Spleen (tissue), 11 donors: Measurements from ENCODE around the gene STAT5A. TPM values are rescaled to one million over a fixed set of nuclear protein-coding genes. Genes with fewer than 3 reads are reported as not detected.
A peak's percentile ranks its signal among the peaks of the same experiment; 100 is the strongest.

ENCODE experiments used
- DNase-seq: peaks from one replicate; pipeline ENCODE4 v3.0.0-alpha.2; 2020
- H3K27ac ChIP-seq, 8 donors: fragments of 200-600 bp; sonication (generic) in 7 of 8; 1 replicate in 4 of 8; 2 replicates in 4 of 8; pipeline versions ENCODE4 v1.5.0 to v1.8.0; 2016 to 2021; ENCODE audit warnings: inconsistent platforms in 4 of 8, mild to moderate bottlenecking in 4 of 8, moderate library complexity in 1 of 8
- H3K27me3 ChIP-seq, 7 donors: fragments of 200-600 bp; sonication (generic) in 6 of 7; replicated peaks in 1 of 7; 1 replicate in 4 of 7; 2 replicates in 3 of 7; pipeline versions ENCODE4 v1.5.0 to v1.8.0; 2016 to 2021; ENCODE audit warnings: inconsistent platforms in 3 of 7, mild to moderate bottlenecking in 1 of 7
- H3K36me3 ChIP-seq, 6 donors: fragments of 200-600 bp; sonication (generic) in 5 of 6; 1 replicate in 4 of 6; 2 replicates in 2 of 6; pipeline versions ENCODE4 v1.5.0 to v1.8.0; 2016 to 2021; ENCODE audit warnings: inconsistent platforms in 2 of 6
- H3K4me1 ChIP-seq, 6 donors: fragments of 200-600 bp; sonication (generic) in 5 of 6; 1 replicate in 3 of 6; 2 replicates in 3 of 6; pipeline versions ENCODE4 v1.5.0 to v1.8.0; 2016 to 2021; ENCODE audit warnings: inconsistent platforms in 3 of 6
- H3K4me3 ChIP-seq, 8 donors: fragments of 200-600 bp; sonication (generic) in 7 of 8; 1 replicate in 4 of 8; 2 replicates in 4 of 8; pipeline versions ENCODE4 v1.5.0 to v1.8.0; 2016 to 2021; ENCODE audit warnings: inconsistent platforms in 4 of 8, mild to moderate bottlenecking in 4 of 8, moderate library complexity in 2 of 8
- H3K9me3 ChIP-seq, 8 donors: fragments of 200-600 bp; sonication (generic) in 7 of 8; 1 replicate in 4 of 8; 2 replicates in 4 of 8; pipeline versions ENCODE4 v1.5.0 to v1.8.0; 2016 to 2021; ENCODE audit warnings: inconsistent platforms in 4 of 8
- CTCF ChIP-seq, 11 experiments: fragments of 200-600 bp in 7 of 11; fragments of 450-650 bp in 4 of 11; sonication (generic) in 4 of 11; IDR thresholded peaks in 8 of 11; conservative IDR thresholded peaks in 3 of 11; 1 replicate in 7 of 11; 2 replicates in 4 of 11; pipeline versions ENCODE4 v1.4.0 to v1.8.0; 2016 to 2021; ENCODE audit warnings: antibody characterized with exemption in 11 of 11, inconsistent platforms in 4 of 11, mild to moderate bottlenecking in 1 of 11
- POLR2A ChIP-seq, 3 donors: fragments of 450-650 bp; IDR thresholded peaks; one replicate each; pipeline ENCODE4 v1.5.1; 2017; ENCODE audit warnings: antibody characterized with exemption in 3 of 3, mild to moderate bottlenecking in 1 of 3
- POLR2AphosphoS5 ChIP-seq, 3 donors: sonication (generic); formaldehyde crosslinking; IDR thresholded peaks; one replicate each; pipeline ENCODE4 v1.5.1; 2017; ENCODE audit warnings: antibody characterized with exemption in 3 of 3
- WGBS, 5 donors: extraction: QIAGEN DNeasy Blood & Tissue Kit in 3 of 5; methylation state at CpG; one replicate each; pipeline versions ENCODE4 v1.1.5 to v1.1.7; 2013 to 2018; 5-methylcytosine and 5-hydroxymethylcytosine counted together
- intact Hi-C: fragments of 100-400 bp; cut with DNase I; formaldehyde crosslinking; loops from one replicate; pipeline ENCODE4 v1.15.0; 2023; ENCODE audit warnings: low total_unique reads
- polyA plus RNA-seq, 3 donors: library from polyadenylated mRNA; stranded (reverse); fragments of 200-250 nt; gene quantifications; one replicate each; pipeline ENCODE4 v1.2.1, GENCODE V29; 2013
- total RNA-seq, 7 donors: library from RNA; depleted of rRNA in 3 of 7; stranded (reverse); fragments of >200 nt in 3 of 7; fragmentation: NEBNext Ultra II Directional in 4 of 7; extraction: Animal tissue kit (Norgen Biotek cat#: 25700) in 4 of 7; gene quantifications; one replicate each; pipeline versions ENCODE4 v1.1.0 to v1.2.1, GENCODE V29; 2016 to 2021
- donor health status: healthy with polysubstance abuse.
- donor health status: DM: no; HTN: no; CAD: no; lungs with moderate emphysema.
- donor health status: DM: no; HTN: no; CAD: no.
- donor health status: Bipolar disorder and iron deficiency.
- donor health status: healthy.
- donor health status: DM: no; HTN: no; CAD: no.
- donor health status: DM: yes; HTN: yes; CAD: no.

The STAT5A gene
- total and polyA plus RNA-seq, 10 donors = 22.7 to 131 (median 71.6) TPM

DNA sequence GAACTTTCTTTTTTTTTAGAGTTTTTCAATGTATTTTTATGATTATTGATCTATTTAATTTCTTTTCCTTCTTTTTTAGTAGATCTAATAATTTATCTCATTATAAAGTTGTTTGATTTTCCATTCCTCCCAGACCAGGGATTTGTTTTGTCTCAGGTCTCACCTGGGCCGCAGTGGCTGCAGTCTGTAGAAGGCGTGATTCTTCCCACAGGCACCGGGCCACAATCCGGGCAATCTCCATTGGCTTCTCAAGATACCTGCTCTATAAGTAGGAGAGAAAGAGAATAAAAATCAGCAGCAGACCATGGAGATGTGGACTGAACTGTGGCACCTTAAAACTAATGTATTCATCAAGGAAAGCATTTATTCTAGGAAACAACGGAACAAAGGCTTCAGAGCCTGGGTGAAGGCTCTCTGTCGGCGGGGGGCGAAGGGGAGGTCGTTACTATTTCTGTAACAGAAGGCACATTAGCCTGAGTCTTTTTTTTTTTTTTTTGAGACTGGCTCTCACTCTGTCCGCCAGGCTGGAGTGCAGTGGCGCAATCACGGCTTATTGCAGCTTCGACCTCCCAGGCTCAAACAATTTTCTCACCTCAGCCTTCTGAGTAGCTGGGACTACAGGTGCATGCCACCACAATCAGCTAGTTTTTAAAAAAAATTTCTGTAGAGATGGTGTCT lies 57.2 kb downstream of the STAT5A start:
- WGBS, 5 donors = 76 to 90% (median 84%) methylated on average over 13 of the region's 13 CpGs
- peaks cover 10 to 82% (median 58%) of the 10 kb centered on the region in 6 donors for H3K36me3 ChIP-seq
- no peak for DNase-seq
- TF ChIP-seq CTCF (IDR thresholded peaks at IDR 0.05 in 8 of 11, conservative IDR thresholded peaks at IDR 0.05 in 3 of 11) (no peak), POLR2AphosphoS5 (IDR thresholded peaks at IDR 0.05) (no peak), POLR2A (IDR thresholded peaks at IDR 0.05) (no peak)
- no peaks in the 10 kb centered on the region for H3K9me3 ChIP-seq
- H3K27ac ChIP-seq = peak overlapping the region in 1 of 8 donors; percentile 40
- peaks cover 3 to 76% (median 39%) of the 10 kb centered on the region in 6 donors for H3K4me1 ChIP-seq
- no peak overlapping the region for H3K4me3 ChIP-seq
- H3K27me3 ChIP-seq = no peaks in the 10 kb centered on the region
- intact Hi-C loops = no loop called here

DNA sequence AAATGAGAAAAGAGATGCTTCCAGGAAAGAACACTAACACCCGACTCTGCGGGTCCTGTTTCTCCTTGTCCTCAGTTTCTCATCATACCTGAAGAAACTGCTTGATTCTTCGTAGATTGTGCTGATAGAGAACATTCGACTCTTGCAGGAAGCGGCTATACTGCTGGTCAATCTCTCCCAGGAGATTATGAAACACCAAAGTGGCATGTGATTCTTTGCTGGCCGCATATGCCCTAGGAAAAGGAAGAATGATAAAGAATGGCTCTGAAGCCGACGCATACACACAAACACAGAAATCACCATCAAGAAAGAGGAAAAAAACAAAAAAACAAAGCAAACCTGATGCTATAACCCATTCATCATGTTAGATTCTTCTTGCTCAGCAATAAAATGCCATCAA lies 58.2 kb downstream of the STAT5A start:
- Histone ChIP-seq H3K27me3 (no peaks in the 10 kb centered on the region), H3K27ac (peak overlapping the region in 1 of 8 donors; percentile 40), H3K9me3 (no peaks in the 10 kb centered on the region), H3K36me3 (peaks cover 10 to 73% (median 55%) of the 10 kb centered on the region in 6 donors), H3K4me1 (peaks cover 3 to 76% (median 30%) of the 10 kb centered on the region in 6 donors), H3K4me3 (no peak overlapping the region)
- DNase-seq = no peak
- intact Hi-C loops = no loop called here
- 64 to 89% (median 76%) methylated on average over 8 of the region's 8 CpGs for WGBS, 5 donors
- no peak for TF ChIP-seq POLR2A (IDR thresholded peaks at IDR 0.05)
- TF ChIP-seq CTCF (IDR thresholded peaks at IDR 0.05 in 8 of 11, conservative IDR thresholded peaks at IDR 0.05 in 3 of 11) = no peak
- no peak for TF ChIP-seq POLR2AphosphoS5 (IDR thresholded peaks at IDR 0.05)

GRCh38 chr17:42347198-42347597 lies 58.9 kb downstream of the STAT5A start:
- peaks cover 10 to 65% (median 49%) of the 10 kb centered on the region in 6 donors for H3K36me3 ChIP-seq
- peaks cover 3 to 76% (median 26%) of the 10 kb centered on the region in 6 donors for H3K4me1 ChIP-seq
- peak overlapping the region in 2 of 8 donors; percentile 40 to 46 for H3K27ac ChIP-seq
- TF ChIP-seq POLR2AphosphoS5 (IDR thresholded peaks at IDR 0.05) (no peak), CTCF (IDR thresholded peaks at IDR 0.05 in 8 of 11, conservative IDR thresholded peaks at IDR 0.05 in 3 of 11) (no peak), POLR2A (IDR thresholded peaks at IDR 0.05) (no peak)
- H3K9me3 ChIP-seq = no peaks in the 10 kb centered on the region
- intact Hi-C loops = no loop called here
- H3K4me3 ChIP-seq = no peak overlapping the region
- no peak for DNase-seq
- H3K27me3 ChIP-seq = no peaks in the 10 kb centered on the region

GRCh38 chr17:42347606-42348005 lies 59.3 kb downstream of the STAT5A start:
- Histone ChIP-seq H3K27ac (peak overlapping the region in 2 of 8 donors; percentile 31 to 46), H3K36me3 (peaks cover 10 to 61% (median 46%) of the 10 kb centered on the region in 6 donors), H3K27me3 (no peaks in the 10 kb centered on the region), H3K4me3 (no peak overlapping the region), H3K4me1 (peaks cover 0 to 76% (median 26%) of the 10 kb centered on the region in 6 donors), H3K9me3 (no peaks in the 10 kb centered on the region)
- TF ChIP-seq CTCF (IDR thresholded peaks at IDR 0.05 in 8 of 11, conservative IDR thresholded peaks at IDR 0.05 in 3 of 11) (no peak), POLR2A (IDR thresholded peaks at IDR 0.05) (no peak), POLR2AphosphoS5 (IDR thresholded peaks at IDR 0.05) (no peak)
- intact Hi-C loops = no loop called here
- 87 to 91% (median 88%) methylated on average over 3 of the region's 3 CpGs for WGBS, 5 donors
- DNase-seq = no peak
